HL-60/S4 treated with retinoic acid at 250 ng/mL for 4 days and 3 days (cell line): ENCODE measurements around the gene TCF23.
"Not testable (repeated sequence)": the region's sequence is repeated elsewhere in the genome, so short reads cannot be mapped to it uniquely, and the experiment has no call there.

Source experiments
- in situ Hi-C: fragments of 300-500 bp; cut with MboI; formaldehyde crosslinking; loops from 2 replicates; pipeline ENCODE4 v1.7.0; 2022; ENCODE audit warnings: low sequenced_read_pairs

Gene TCF23

DNA sequence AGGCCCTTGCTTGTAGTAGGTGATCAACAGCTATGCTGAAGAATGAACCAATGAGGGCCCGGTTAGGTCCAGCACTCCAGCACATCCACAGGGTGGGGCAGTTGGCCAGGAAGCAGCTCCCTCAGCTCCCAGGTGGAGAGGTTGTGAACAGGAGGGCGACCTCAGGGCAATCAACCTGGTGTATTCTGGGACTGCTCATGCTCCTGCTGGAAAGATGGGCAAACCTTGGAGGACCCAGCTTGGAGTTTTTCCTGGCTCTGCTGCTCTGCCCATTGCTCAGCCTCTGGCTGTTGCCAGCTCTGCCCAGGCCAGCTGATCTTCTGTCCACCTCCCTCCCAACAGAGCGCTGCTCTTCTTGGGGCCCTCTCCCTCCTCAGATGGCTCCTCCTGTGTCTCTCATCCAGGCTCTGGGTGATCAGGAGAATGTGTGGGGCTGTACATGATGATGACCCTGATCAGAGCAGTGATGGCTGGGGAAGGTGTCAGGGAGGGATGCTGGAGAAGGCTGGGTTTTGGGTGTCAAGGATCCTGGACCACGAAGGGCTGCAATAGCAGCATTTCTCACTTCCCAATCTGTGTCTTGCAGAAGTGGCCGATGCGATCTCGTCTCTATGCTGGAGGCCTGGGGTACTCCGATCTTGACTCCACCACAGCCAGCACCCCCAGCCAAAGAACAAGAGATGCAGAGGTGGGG, 3.4 kb downstream of the TCF23 start:
- in situ Hi-C loops, result no loop called here

DNA sequence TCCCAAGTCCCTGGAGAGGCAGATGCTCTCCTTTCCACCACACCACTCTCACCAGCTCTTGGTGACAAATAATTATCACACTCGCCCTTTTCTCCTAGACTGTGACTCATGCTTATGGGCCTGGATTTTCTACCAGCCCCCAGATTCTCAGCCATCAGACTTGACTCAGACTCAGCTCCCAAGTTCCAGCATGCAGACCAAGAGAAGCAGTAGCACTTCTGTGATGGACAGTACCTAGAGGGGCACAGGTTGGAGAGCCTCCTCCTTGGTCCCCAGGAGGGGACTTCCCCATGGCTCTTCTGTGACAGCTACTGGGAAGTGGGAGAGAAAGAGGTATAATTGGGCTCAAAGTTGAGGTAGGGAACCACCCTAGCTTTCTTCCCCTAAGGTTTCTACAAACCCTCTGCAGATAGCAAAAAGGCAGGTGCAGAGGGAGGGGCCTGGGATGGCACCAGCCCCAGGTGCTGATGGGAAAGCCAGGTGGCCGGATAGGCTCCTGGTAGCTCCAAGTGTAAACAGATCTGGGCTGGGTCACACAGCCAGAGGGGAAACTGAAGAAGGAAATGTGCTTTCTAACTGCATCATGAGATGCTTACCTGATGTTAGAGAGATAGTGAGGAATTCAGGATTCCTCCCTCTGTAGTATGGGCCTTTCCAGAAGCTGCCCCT, 4.1 kb downstream of the TCF23 start:
- in situ Hi-C loops, result no loop called here

DNA sequence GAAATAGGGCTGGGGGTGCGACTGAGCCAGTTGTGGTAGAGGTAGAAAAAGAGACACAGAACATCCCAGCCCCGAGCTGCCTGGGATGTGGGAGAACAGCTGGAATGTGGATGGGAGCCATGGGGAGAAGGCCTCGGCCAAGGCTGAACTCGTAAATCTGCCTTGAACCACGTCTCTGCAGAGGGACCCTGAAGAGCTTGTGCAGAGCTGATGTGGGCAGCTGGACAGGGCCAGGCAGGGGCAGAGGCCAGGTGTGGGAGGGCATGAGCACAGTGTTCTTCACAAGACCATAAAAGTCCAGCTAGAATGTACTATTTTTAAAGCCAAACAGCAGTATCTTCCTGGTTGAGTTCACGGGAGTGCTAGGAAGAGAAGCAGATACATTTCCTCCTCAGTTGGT, 5.7 kb downstream of the TCF23 start:
- in situ Hi-C loops, result no loop called here

DNA sequence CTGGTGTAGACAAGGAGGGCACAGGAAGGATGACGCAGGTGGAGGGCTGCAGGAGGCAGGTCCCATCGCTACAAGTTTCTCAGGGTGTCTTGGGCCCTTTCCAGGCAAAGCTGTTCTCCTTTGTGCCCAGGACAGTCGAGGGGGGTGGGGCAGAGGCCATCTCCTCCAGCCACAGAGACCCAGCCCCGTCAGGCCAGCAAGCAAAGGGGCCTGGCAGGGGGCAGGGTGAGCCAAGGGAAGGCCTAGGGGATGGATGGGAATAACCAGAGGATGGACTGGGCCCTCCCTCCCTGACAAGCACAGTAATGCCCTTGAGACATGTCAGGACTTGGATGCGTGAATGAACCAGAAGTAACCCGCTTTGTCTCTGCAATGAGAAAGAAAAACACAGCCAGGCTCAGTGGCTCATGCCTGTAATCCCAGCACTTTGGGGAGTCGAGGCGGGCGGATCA, 6.3 kb downstream of the TCF23 start:
- in situ Hi-C loops, result no loop called here

DNA sequence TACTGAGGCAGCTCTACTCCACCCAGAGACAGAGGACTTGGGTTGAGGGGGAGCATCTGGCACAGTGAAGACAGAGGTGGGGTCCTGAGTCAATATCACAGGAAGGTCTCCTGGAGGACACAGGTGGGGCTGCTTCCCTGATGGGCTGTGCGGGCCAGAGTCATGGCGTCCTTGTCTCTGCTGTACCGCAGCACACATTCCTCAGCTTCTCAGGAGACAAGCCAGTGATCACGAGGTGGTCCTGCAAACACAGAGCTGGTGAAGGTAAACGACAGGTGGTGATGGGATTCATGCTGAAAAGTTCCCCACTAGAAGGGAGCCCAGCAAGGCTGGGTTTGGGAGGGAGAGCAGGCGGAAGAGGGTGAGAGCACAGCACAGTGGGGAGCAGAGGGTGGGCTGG, 9.7 kb downstream of the TCF23 start:
- in situ Hi-C loops, result no loop called here

DNA sequence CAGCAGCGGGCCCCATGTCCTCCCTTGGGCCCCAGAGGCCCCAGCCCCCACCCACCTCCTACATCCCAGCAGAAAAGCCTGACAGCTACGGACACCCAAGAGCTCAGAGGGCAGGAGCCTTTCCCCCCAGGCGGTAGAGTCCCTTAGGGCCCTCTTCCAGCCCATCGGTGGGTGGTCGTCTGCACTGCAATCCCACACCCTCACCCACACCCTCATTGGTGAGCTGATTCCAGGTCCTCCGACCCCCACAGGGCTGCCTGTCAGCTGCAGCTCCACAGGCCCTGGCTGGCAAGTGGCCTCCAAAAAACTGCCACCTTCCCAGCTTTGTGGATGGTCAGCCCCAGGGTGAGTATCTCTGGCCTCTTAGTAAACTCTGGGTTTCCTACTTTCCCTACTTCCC, 10.5 kb downstream of the TCF23 start:
- in situ Hi-C loops, result no loop called here

DNA sequence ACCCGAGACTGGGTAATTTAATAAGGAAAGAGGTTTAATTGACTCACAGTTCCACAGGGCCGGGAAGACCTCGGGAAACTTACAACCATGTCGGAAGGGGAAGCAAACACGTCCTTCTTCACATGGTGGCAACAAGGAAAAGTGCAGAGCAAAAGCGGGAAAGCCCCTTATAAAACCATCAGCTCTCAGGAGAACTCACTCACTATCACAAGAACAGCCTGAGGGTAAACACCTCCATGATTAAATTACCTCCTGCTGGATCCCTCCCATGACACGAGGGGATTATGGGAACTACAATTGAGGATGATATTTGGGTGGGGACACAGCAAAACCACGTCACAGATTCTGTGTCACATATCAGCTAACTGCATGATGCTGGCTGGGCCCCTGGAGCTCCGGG, 11.4 kb downstream of the TCF23 start:
- in situ Hi-C loops, result no loop called here

DNA sequence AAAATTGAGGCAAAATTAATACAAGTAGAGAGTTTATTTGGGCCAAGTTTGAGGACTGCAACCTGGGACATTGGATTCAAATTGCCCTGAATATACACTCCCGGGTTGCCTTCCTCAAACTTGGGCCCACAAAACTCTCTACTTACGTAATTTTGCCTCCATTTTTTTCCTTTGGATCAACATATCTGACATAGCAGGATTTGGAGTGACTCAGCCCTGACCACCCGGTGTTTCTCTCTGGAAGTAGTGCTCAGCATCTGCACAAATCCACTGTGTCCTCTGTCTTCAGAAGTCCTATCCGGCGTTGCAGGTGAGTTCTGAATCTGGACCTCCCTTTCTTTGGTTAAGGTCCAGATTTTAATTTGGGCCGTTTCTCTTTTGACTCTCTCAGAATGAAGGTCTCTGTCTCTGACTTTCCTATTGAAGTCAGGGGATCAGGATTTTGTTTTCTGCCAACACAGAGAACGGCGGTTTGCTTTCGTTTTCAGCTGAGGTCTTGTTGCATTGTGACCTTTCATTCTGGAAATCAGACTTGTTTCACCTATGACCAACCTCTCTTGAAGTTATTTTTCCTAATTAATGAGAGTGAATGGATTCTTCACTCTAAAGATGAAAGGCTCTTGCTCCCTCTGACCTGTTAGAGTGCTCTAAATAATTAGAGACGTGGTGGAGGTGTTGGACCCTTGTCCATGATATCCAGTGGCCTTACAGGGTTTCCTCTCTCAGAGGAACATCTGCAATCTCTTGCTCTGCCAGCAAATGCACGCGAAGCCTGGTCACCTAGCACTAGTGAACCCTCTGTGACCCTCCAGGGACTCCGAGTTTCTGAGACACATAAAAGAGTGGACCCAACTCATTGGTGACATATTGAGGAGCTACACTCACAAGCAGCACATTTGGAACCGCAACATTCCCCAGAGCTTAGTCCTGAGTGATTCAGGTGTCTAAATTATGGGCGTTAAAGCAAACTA, 13.6 kb downstream of the TCF23 start:
- in situ Hi-C loops, result no loop called here

DNA sequence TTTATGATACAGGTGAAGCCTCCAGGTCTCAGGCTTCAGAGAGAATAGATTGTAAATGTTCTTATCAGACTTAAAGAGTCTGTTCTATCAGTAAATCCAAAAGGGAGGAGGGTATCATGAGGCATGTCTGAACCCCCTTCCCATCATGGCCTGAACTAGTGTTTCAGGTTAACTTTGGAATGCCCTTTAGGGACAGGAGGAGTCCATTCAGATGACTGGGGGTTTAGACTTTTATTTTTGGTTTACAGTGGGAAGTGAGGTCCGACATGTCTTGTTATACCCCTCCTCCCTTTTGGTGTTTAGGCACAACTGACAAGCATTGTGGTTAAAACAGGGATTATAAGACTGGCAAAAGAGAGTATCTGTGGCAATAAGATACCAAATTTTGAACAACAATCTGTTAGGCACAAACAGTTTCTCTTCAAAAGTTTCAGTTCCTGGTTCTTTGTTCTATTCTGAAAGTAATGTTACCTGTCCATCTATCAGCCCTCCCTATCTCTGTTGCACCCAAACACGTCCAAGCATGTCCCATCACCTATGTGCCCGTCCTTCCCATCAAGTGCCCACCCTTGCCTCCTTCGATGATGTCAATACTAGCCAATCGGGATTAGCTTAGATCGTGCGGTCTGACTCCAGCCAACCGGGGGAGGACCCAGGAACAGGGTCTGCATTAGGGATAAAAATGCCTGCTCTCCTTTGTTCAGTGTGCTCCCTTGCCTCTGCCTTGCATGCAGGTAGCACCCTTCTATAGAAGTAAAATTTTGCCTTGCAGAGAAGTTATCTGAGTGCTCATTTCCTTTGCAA, 16.4 kb downstream of the TCF23 start:
- in situ Hi-C loops, result no loop called here

DNA sequence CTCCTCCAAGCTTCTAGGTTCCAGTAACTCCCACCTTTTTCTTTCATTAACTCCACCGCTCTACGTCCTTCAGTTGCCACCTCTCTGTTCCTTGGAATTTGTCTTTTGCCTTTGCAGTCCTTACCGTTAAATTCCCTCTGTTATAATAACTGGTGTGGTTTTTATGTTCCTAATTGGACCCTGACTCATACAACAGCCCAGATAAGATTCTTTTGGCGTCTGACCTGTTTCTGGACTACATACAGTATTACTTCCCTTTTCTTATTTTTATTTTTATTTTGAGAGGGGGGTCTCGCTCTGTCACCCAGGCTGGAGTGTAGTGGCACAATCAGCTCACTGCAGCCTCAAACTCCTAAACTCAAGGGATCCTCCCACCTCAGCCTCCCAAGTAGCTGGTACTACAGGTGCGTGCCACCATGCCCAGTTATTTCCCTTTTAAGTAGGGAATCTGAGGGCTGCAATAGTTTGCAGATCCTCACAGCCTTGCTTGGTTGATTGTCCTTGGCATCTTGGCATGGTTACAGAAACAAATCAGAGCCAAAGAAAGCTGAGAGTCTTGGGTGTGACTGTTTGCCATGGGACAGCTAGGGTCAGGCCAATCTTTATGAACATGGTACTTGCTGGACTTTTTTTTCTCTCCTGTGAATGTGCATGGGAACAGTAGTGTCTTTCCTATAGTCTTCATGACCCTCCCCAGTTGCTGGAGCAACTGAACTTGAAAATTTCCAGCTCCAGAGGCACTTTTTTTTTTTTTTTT, 22.0 kb downstream of the TCF23 start:
- in situ Hi-C loops, result no loop called here

DNA sequence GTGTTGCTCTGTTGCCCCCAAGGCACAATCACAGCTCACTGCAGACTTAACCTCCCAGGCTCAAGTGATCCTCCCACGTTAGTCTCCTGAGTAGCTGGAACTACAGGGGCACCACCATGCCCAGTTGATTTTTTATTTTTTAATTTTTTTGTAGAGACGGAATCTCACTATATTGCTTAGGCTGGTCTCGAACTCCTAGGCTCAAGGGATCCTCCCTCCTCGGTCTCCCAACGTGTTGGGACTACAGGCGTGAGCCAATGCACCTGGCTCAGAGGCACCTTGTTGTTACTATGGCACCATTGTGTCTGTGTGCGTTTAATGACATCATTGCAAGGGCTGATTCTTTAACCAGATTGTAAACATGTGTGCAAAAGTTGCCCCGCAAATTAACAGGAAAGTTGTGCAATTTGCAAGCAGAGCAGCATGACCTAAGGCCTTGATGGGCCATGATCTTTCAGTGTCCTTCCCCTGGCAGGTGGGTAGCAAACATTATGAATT, 22.6 kb downstream of the TCF23 start:
- in situ Hi-C loops, result no loop called here

DNA sequence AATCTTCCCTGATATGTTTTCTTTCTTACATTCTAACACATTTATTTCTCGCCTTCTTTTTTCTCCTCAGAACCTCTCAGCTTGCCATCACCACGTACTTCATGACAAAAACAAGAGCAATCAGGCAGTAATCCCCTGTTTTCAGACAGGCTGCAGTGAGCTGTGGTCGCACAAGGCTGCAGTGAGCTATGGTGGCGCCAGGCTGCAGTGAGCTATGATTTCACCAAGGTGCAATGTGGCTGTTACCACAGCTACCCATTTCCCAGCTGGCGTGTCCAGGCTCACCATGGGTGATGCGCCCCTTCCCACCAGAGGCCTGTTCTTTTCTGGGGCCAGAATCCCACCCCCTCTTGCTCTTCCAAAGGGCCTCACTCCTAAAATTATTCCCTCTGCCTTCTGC, 25.8 kb downstream of the TCF23 start:
- in situ Hi-C loops, result no loop called here

DNA sequence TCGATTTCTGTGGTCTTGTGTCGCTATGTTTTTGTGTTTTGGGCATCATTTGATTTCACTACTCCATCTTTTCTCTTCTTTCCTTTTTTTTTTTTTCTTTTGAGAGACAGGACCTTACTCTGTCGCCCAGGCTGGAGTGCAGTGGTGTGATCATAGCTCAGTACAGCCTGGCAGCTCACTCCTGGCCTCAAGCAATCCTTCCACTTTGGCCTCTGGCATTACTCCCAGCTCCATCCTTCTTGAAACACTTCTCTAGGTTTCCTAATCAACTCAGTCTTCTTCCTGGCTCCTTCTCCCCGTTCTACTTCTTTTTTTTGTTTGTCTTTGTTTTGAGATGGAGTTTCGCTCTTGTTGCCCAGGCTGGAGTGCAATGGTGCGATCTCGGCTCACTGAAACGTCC, 26.5 kb downstream of the TCF23 start:
- in situ Hi-C loops, result no loop called here

DNA sequence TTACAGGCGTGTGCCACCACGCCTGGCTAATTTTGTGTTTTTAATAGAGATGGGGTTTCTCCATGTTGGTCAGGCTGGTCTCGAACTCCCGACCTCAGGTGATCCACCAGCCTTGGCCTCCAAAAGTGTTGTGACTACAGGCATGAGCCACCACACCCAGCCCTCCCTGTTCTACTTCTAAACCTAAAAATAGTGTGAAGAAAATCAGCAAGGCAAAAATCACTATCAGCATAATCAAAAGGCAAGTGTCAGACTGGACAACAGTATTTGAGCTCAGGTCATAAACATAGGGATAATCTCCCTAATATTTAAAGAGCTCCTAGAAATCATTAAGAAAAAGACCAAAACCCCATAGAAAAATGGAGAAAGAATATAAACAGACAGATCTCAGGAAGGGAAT, 27.0 kb downstream of the TCF23 start:
- in situ Hi-C loops, result not testable (repeated sequence)

DNA sequence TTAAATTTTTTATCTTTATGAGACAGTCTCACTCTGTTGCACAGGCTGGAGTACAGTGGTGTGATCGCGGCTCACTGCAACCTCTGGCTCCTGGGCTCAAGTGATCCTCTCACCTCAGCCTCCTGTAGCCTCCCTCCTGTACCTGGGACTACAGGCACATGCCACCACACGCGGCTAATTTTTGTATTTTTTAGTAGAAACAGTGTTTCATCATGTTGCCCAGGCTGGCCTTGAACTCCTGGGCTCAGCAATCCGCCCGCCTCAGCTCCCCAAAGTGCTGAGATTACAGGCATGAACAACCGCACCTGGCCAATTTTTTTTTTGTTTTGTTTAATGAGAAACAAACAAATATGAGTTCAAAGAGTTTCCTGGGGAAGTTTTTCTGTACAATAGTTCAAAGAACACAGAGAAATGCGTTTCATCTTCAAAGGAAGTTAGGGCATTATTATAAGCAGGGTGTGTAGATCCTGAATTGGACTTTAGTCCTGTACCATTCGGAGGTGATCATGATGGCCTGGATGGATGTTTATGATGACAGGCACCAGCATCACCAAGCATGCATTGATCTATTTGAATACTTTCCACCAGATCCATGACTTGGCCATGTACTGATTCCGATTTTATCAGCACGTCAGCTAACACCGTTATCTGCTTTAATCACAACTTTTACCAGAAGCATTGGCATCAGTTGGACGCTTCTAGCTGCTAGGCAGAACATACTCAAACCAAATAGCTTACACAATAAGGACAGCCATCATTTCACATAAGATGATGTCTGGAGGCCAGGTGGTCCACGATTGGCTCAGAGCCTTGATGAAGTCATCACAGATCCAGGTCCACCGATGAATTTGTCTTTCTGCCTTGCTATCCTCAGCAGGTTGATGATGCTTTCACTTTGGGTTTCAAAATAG, 28.9 kb downstream of the TCF23 start:
- in situ Hi-C loops, result no loop called here

DNA sequence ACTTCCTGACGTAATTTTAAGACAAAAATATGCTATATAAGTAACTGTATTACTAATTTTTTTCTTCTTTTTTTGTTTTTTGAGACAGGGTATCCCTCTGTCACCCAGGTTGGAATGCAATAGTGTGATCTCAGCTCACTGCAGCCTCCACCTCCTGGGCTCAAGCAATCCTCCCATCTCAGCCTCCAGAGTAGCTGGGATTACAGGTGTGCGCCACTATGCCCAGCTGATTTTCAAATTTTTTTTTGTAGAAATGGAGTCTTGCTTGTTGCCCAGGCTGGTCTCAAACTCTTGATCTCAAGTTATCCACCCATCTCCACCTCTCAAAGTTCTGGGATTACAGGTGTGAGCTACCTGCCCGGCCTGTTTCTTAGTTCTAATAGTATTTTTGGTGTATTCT, 29.7 kb downstream of the TCF23 start:
- in situ Hi-C loops, result no loop called here

DNA sequence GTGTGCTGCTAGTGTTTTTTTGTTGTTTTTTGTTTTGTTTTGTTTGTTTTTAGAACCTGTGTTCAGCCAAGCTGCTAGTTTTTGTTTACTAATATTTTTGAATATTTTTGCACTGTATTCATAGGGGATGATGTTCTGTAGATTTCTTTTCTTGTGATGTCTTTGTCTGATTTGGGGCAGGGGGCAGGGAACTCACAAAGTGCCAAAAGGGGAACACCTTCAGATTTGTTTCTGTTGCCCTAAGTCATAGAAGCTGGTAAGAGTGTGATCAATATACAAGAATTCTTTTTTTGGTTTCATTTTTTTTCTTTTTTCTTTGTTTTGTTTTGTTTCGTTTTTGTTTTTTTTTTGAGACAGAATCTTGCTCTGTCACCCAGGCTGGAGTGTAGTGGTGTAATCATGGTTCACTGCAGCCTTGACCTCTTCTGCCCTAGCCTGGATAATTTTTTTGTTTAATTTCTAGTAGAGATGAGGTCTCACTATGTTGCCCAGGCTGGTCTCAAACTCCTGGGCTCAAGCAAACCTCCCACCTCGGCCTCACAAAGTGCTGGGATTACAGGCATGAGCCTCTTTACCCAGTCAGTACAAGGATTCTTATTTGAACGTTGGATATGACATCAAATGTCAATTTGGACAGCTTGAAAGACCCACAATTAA, 30.7 kb downstream of the TCF23 start:
- in situ Hi-C loops, result no loop called here

DNA sequence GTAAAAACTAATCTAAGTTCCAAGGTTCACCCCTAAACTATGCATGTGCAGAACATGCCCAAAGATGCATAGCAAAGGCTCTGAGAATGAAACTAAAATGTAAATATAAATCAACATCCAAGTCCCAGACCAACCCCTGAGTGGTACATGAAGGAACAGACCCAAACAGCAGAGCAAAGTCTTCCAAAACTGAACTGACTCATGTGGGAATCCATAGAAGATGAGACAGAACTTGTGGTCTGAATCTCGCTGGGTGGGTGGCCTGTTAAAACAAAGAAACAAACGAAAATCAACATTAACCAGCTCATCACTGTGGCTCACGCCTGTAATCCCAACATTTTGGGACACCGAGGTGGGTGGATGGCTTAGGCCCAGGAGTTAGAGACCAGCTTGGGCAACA, 33.5 kb downstream of the TCF23 start:
- in situ Hi-C loops, result no loop called here
